Stimulated activated CD4-positive, alpha-beta T cell treated with anti-CD3 and anti-CD28 coated beads, Interleukin-15, amount 100 ng/mL, for 1 hour (primary cell): ENCODE measurements around the gene TXNDC9.
"Not testable (repeated sequence)": the region's sequence is repeated elsewhere in the genome, so short reads cannot be mapped to it uniquely, and the experiment has no call there.

Source experiments
- DNase-seq, 2 donors: peaks; one replicate each; pipeline ENCODE4 v3.0.0-alpha.2; 2020; ENCODE audit warnings: low read depth in 1 of 2, low spot score in 1 of 2

TXNDC9 gene

GRCh38 chr2:99336804-99337112, 625 bp upstream of the TXNDC9 start:
- DNase-seq: no peak

- DNase-seq: no peak
Measured at GRCh38 chr2:99325384-99325783, 10.7 kb downstream of the TXNDC9 start.

- not testable (repeated sequence) for DNase-seq
Measured at GRCh38 chr2:99317873-99318200, 18.3 kb downstream of the TXNDC9 start.

GRCh38 chr2:99317161-99317872, 18.8 kb downstream of the TXNDC9 start:
- DNase-seq: no peak

GRCh38 chr2:99301097-99301496, 35.0 kb downstream of the TXNDC9 start, which contains the start of gene LYG1:
Gene LYG1 (minus strand): TSS chr2:99301197. CDS start chr2:99295670, 5,527 bp downstream.
- DNase-seq: not testable (repeated sequence)

GRCh38 chr2:99299580-99299979, 36.6 kb downstream of the TXNDC9 start:
- no peak for DNase-seq

GRCh38 chr2:99297994-99298393, 38.1 kb downstream of the TXNDC9 start:
- DNase-seq: no peak

- DNase-seq: no peak
Measured at GRCh38 chr2:99285526-99285925, 50.6 kb downstream of the TXNDC9 start.

GRCh38 chr2:99279969-99280695, 56.0 kb downstream of the TXNDC9 start:
- no peak for DNase-seq

GRCh38 chr2:99278793-99279291, 57.3 kb downstream of the TXNDC9 start:
- DNase-seq: no peak

- DNase-seq: not testable (repeated sequence)
Measured at GRCh38 chr2:99278195-99278765, 57.9 kb downstream of the TXNDC9 start.

- DNase-seq: no peak
Measured at GRCh38 chr2:99275882-99276281, 60.3 kb downstream of the TXNDC9 start.
